Activated CD8-positive, alpha-beta memory T cell treated with anti-CD3 and anti-CD28 coated beads for 48 hours (primary cell): Measurements from ENCODE around the gene MSH5.
A peak's percentile ranks its signal among the peaks of the same experiment; 100 is the strongest.

Experiments used
- DNase-seq, 3 experiments: peaks; one replicate each; pipeline ENCODE4 v3.0.0-alpha.2; 2020; ENCODE audit warnings: low read depth in 2 of 3, low spot score in 2 of 3

The MSH5 gene

GRCh38 chr6:31752739-31753319 is 13.0 kb downstream of the MSH5 start:
- DNase-seq = no peak

GRCh38 chr6:31758281-31758680 is 18.5 kb downstream of the MSH5 start:
- DNase-seq = no peak

GRCh38 chr6:31760790-31761189 is 21.0 kb downstream of the MSH5 start:
- DNase-seq = no peak

GRCh38 chr6:31761343-31761742 is 21.5 kb downstream of the MSH5 start:
- DNase-seq = no peak

GRCh38 chr6:31762356-31762755 is 22.6 kb downstream of the MSH5 start, which contains the start of gene SAPCD1:
Gene SAPCD1 (plus strand): TSS chr6:31762656. CDS start chr6:31763055, 399 bp downstream.
- no peak for DNase-seq

GRCh38 chr6:31762878-31763618 is 23.2 kb downstream of the MSH5 start:
- DNase-seq = no peak

- no peak for DNase-seq
These were observed 23.8 kb downstream of the MSH5 start for GRCh38 chr6:31763619-31763940.

- no peak for DNase-seq
These were observed 24.4 kb downstream of the MSH5 start for GRCh38 chr6:31764198-31764597.

GRCh38 chr6:31765559-31765909 is 25.7 kb downstream of the MSH5 start:
- no peak for DNase-seq

GRCh38 chr6:31765910-31766794 is 26.3 kb downstream of the MSH5 start:
- no peak for DNase-seq

GRCh38 chr6:31767096-31767645 is 27.4 kb downstream of the MSH5 start:
- no peak for DNase-seq

- no peak for DNase-seq
These were observed 28.8 kb downstream of the MSH5 start for GRCh38 chr6:31768363-31769257.

GRCh38 chr6:31769684-31770371 is 30.0 kb downstream of the MSH5 start:
- DNase-seq = peak; percentile 51 to 73 (median 57)

GRCh38 chr6:31770860-31771259 is 31.1 kb downstream of the MSH5 start:
- no peak for DNase-seq

GRCh38 chr6:31771992-31772358 is 32.2 kb downstream of the MSH5 start:
- no peak for DNase-seq

GRCh38 chr6:31775184-31775583 is 35.4 kb downstream of the MSH5 start:
- no peak for DNase-seq

- DNase-seq = no peak
These were observed 36.1 kb downstream of the MSH5 start for GRCh38 chr6:31775633-31776484.

GRCh38 chr6:31776485-31776988 is 36.7 kb downstream of the MSH5 start:
- no peak for DNase-seq
